Measurements from ENCODE around the gene SH3GLB1.

SH3GLB1 gene

GRCh38 chr1:86706018-86706635, 1.8 kb downstream of the SH3GLB1 start:
- no peak for DNase-seq (ENCODE audit: low spot score)
- TF ChIP-seq, protein P1, sequence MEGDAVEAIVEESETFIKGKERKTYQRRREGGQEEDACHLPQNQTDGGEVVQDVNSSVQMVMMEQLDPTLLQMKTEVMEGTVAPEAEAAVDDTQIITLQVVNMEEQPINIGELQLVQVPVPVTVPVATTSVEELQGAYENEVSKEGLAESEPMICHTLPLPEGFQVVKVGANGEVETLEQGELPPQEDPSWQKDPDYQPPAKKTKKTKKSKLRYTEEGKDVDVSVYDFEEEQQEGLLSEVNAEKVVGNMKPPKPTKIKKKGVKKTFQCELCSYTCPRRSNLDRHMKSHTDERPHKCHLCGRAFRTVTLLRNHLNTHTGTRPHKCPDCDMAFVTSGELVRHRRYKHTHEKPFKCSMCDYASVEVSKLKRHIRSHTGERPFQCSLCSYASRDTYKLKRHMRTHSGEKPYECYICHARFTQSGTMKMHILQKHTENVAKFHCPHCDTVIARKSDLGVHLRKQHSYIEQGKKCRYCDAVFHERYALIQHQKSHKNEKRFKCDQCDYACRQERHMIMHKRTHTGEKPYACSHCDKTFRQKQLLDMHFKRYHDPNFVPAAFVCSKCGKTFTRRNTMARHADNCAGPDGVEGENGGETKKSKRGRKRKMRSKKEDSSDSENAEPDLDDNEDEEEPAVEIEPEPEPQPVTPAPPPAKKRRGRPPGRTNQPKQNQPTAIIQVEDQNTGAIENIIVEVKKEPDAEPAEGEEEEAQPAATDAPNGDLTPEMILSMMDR (IDR thresholded peaks at IDR 0.05; ENCODE audit: extremely low read depth, insufficient read depth, missing control alignments) = no peak
- in situ Hi-C loops (cut with MboI; ENCODE audit: low pct_unique_long_range_greater_than_20kb, low sequenced_read_pairs, unreplicated experiment) = loop anchor here (25.0 kb wide), 1 partner anchor 319 kb away; the partner anchor contains the start of gene ODF2L

- in situ Hi-C loops (cut with MboI; ENCODE audit: low pct_unique_long_range_greater_than_20kb, low sequenced_read_pairs, unreplicated experiment) = loop anchor here (25.0 kb wide), 1 partner anchor 322 kb away; the partner anchor contains the start of gene ODF2L
- no peak for DNase-seq (ENCODE audit: low spot score)
- TF ChIP-seq, protein P1 (IDR thresholded peaks at IDR 0.05; ENCODE audit: extremely low read depth, insufficient read depth, missing control alignments) = no peak
Measured at GRCh38 chr1:86708920-86709319, 4.5 kb downstream of the SH3GLB1 start.

DNA sequence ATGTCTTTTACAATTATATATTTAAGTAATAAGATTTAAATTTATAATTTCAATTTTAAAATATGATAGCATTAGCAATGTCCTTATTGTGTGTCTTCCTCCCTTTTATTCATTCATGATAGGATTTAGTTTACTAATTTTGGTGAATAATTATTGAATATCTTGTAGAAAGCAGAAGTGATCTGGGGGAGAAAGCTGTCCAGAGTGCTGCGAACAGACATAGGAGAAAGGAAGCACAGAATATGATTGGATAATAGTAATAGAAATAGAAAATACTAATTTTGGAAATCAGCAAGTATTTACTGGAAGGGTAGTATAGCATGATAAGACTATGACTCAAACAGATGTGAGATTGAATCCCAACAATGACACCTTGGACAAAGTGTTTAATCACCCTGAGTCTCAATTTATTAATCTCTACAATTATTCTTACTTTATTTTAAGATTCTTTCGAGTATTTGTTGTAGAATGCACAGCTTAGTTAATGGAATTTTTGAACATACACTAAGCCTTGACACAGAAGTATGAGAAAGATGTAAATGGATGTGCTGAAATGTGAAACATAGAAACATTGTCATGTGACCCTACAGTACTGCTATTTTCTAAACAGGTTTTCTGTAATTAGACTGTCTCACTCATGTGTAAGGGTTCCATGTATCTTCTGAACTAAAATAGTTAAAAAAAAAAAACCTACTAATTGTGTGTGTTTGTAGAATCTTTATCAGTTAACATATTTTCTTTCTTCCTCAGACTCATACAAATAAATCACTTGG, 7.9 kb downstream of the SH3GLB1 start:
- in situ Hi-C loops (cut with MboI; ENCODE audit: low pct_unique_long_range_greater_than_20kb, low sequenced_read_pairs, unreplicated experiment) = loop anchor here (25.0 kb wide), 1 partner anchor 325 kb away; the partner anchor contains the start of gene ODF2L
- no peak for DNase-seq (ENCODE audit: low spot score)
- TF ChIP-seq, protein P1 (IDR thresholded peaks at IDR 0.05; ENCODE audit: extremely low read depth, insufficient read depth, missing control alignments) = no peak

DNA sequence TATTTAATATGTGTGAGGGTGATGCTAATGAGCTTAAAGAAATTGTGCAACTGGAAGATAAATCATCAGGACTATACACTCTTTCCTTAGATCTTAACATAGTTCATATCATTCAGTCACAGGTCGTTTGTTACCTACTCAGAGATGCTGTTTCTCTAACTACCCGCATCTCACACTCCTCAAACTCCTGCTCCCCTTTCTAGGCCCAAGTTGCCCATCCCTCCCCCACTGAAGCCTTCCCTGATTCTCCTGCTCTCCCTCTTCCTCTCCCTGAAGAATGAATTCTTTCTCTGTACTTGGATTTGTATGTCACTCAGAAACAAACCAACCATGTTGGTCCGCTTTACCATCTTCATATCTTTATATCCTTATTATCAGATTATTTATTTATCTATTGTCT, 9.1 kb downstream of the SH3GLB1 start:
- no peak for DNase-seq (ENCODE audit: low spot score)
- TF ChIP-seq, protein P1 (IDR thresholded peaks at IDR 0.05; ENCODE audit: extremely low read depth, insufficient read depth, missing control alignments) = no peak
- in situ Hi-C loops (cut with MboI; ENCODE audit: low pct_unique_long_range_greater_than_20kb, low sequenced_read_pairs, unreplicated experiment) = loop anchor here (25.0 kb wide), 1 partner anchor 326 kb away; the partner anchor contains the start of gene ODF2L

DNA sequence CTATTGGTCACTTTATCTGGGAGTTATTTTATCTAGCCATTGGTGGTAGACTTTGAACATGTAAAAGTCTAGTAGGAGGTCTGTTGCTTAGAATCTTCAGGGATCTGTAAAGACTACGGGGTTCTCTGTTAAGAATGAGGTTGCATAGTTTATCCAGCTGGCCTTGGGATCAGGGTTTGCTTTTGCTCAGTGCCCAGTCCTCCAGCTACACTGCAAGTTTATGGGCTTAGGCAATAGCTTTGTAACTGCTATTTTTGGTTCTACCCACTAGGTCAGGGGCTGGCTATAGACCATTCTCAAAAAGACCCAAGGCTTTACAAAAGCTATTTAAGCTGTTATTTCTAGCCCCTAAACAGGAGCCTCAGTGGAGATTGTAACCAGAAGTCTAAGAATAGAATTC, 9.8 kb downstream of the SH3GLB1 start:
- no peak for DNase-seq (ENCODE audit: low spot score)
- in situ Hi-C loops (cut with MboI; ENCODE audit: low pct_unique_long_range_greater_than_20kb, low sequenced_read_pairs, unreplicated experiment) = loop anchor here (25.0 kb wide), 1 partner anchor 327 kb away; the partner anchor contains the start of gene ODF2L

GRCh38 chr1:86714561-86715244, 10.3 kb downstream of the SH3GLB1 start:
- in situ Hi-C loops (cut with MboI; ENCODE audit: low pct_unique_long_range_greater_than_20kb, low sequenced_read_pairs, unreplicated experiment) = loop anchor here (25.0 kb wide), 1 partner anchor 327 kb away; the partner anchor contains the start of gene ODF2L
- TF ChIP-seq, protein P1 (IDR thresholded peaks at IDR 0.05; ENCODE audit: extremely low read depth, insufficient read depth, missing control alignments) = no peak
- DNase-seq (ENCODE audit: low spot score) = no peak

More for the DNA sequence above, 9.8 kb downstream of the SH3GLB1 start:
- TF ChIP-seq, protein P1 (IDR thresholded peaks at IDR 0.05; ENCODE audit: extremely low read depth, insufficient read depth, missing control alignments) = no peak

All from GM13977 (cell line).